ENCODE measurements around the gene PRDM2. TPM values are rescaled to one million over a fixed set of nuclear protein-coding genes. Genes with fewer than 3 reads are reported as not detected.

The PRDM2 gene
- total and polyA plus RNA-seq, 2 of the 13 experiments (the other 11 are each of a cell fraction or from before 2014, with no cell fraction given): 4.0 to 6.5 TPM

- TF ChIP-seq RFXAP (CRISPR knock-in tag; IDR thresholded peaks at IDR 0.05; ENCODE audit: borderline replicate concordance) (0 out of 2 replicates have a peak, but pooled peaks have one; percentile 15), CHCHD3 (CRISPR knock-in tag; IDR thresholded peaks at IDR 0.05) (0 out of 2 replicates have a peak, but pooled peaks have one; percentile 17), PHF21A (CRISPR knock-in tag; IDR thresholded peaks at IDR 0.05) (no peak; the same call in 1 of the 2 replicates), POLR2G (IDR thresholded peaks at IDR 0.05; ENCODE audit: low read depth, low read length) (peak; percentile 84), ZMYM4 (CRISPR knock-in tag; IDR thresholded peaks at IDR 0.05) (peak; percentile 80), ZFY (CRISPR knock-in tag; IDR thresholded peaks at IDR 0.05) (0 out of 2 replicates have a peak, but pooled peaks have one; percentile 54)
Observed at GRCh38 chr1:13748610-13749505, 48.9 kb downstream of the PRDM2 start (continued).

GRCh38 chr1:13749543-13750341, 49.8 kb downstream of the PRDM2 start:
- 2% methylated on average over 19 of the region's 81 CpGs for WGBS (ENCODE audit: low lambda C conversion rate)
- no peaks in the 10 kb centered on the region for H3K9me3 ChIP-seq (ENCODE audit: low read length)
- peaks cover 0 to 12% of the 10 kb centered on the region in 2 experiments; a peak in 3 of 5 replicates for H3K27me3 ChIP-seq (ENCODE audit: control insufficient read depth in 1 of 2, insufficient read depth in 2 of 2, low read length in 2 of 2)
- POLR2A ChIA-PET: interaction anchor here (1.1 to 1.5 kb wide), 4 partner anchors 8 to 12 kb away, joined by 3 to 12 read pairs (median 4); no protein-coding TSS in a partner anchor
- DNase-seq (ENCODE audit: low spot score): peak; percentile 15
- peaks cover 18% of the 10 kb centered on the region; the same call in 1 of the 2 replicates for H4K20me1 ChIP-seq (ENCODE audit: insufficient read depth, low read length)
- no peak overlapping the region for H2AFZ ChIP-seq (ENCODE audit: low read length)
- in situ Hi-C loops (cut with HindIII; ENCODE audit: extremely low pct_ligation_motif_present, low pct_unique_long_range_greater_than_20kb) (no loop called here), intact Hi-C loops (cut with micrococcal nuclease; ENCODE audit: unreplicated experiment) (no loop called here)
- no peaks in the 10 kb centered on the region; a peak in 1 of 5 replicates for H3K36me3 ChIP-seq (replicated peaks in 1 of 2; ENCODE audit: control insufficient read depth in 1 of 2, insufficient read depth in 2 of 2, low read length in 2 of 2)
- peak overlapping the region; percentile 83 to 97 (median 91) for H3K4me3 ChIP-seq (replicated peaks in 1 of 3; ENCODE audit: insufficient read depth in 1 of 3, low read depth in 2 of 3, low read length in 3 of 3)
- BruUV-seq (replicated peaks): no TSS peak
- peak overlapping the region; percentile 76 for H3K9ac ChIP-seq (ENCODE audit: insufficient read depth, low read depth, low read length)
- peaks cover 50% of the 10 kb centered on the region for H3K79me2 ChIP-seq (ENCODE audit: insufficient read depth, low read length)
- CTCF ChIA-PET (ENCODE audit: low intra/inter-chr PET ratio, low total read pairs): no interaction called here
- peaks cover 33% of the 10 kb centered on the region for H3K4me1 ChIP-seq (ENCODE audit: insufficient read depth, low read length)
- no peak for FAIRE-seq
- H3K4me2 ChIP-seq (ENCODE audit: low read depth, low read length): peak overlapping the region; percentile 75
- peak overlapping the region; percentile 86 for H3K27ac ChIP-seq (ENCODE audit: extremely low read length, insufficient read depth, low read length)
- peak; percentile 67 for ATAC-seq
- TF ChIP-seq MXD4 (CRISPR knock-in tag; IDR thresholded peaks at IDR 0.05) (no peak), MLXIP (CRISPR knock-in tag; IDR thresholded peaks at IDR 0.05; ENCODE audit: borderline replicate concordance) (no peak), JUN (CRISPR knock-in tag; IDR thresholded peaks at IDR 0.05) (no peak), RBFOX2 (IDR thresholded peaks at IDR 0.05; ENCODE audit: low read depth, low read length) (0 out of 2 replicates have a peak, but pooled peaks have one; percentile 15), CENPT (CRISPR knock-in tag; IDR thresholded peaks at IDR 0.05; ENCODE audit: low read depth) (no peak), CAMTA2 (CRISPR knock-in tag; IDR thresholded peaks at IDR 0.05; ENCODE audit: borderline replicate concordance) (no peak), ZNF282 (IDR thresholded peaks at IDR 0.05; ENCODE audit: partially characterized antibody) (no peak), ATF1 (CRISPR knock-in tag; IDR thresholded peaks at IDR 0.05) (no peak), CEBPG (CRISPR knock-in tag; IDR thresholded peaks at IDR 0.05) (no peak)

Data from HepG2 (cell line).